ENCODE data around the gene ZBTB16. TPM values are rescaled to one million over a fixed set of nuclear protein-coding genes. Genes with fewer than 3 reads are reported as not detected.

The ZBTB16 gene
- total RNA-seq, 1 donor from 2014 or later = 11.9 TPM

- H3K27ac Mint-ChIP-seq = no peak overlapping the region
- peaks cover 38% of the 10 kb centered on the region for H3K4me1 Mint-ChIP-seq (ENCODE audit: unreplicated experiment)
- no peak for DNase-seq (ENCODE audit: extremely low spot score, unreplicated experiment)
These were observed 49.1 kb downstream of the ZBTB16 start for GRCh38 chr11:114108501-114109205.

GRCh38 chr11:114109206-114110090, 49.9 kb downstream of the ZBTB16 start:
- H3K27me3 Mint-ChIP-seq = peaks cover 79% of the 10 kb centered on the region
- TF ChIP-seq CTCF (conservative IDR thresholded peaks at IDR 0.05) = no peak
- H3K36me3 Mint-ChIP-seq = no peaks in the 10 kb centered on the region
- H3K9me3 Mint-ChIP-seq = no peaks in the 10 kb centered on the region
- no peak overlapping the region for H3K27ac Mint-ChIP-seq
- no peak overlapping the region for H3K4me3 Mint-ChIP-seq
- peaks cover 43% of the 10 kb centered on the region for H3K4me1 Mint-ChIP-seq (ENCODE audit: unreplicated experiment)
- DNase-seq (ENCODE audit: extremely low spot score, unreplicated experiment) = no peak

More at GRCh38 chr11:114108501-114109205, 49.1 kb downstream of the ZBTB16 start:
- Mint-ChIP-seq H3K4me3 (no peak overlapping the region), H3K9me3 (no peaks in the 10 kb centered on the region), H3K36me3 (no peaks in the 10 kb centered on the region), H3K27me3 (peaks cover 77% of the 10 kb centered on the region)
- no peak for TF ChIP-seq CTCF (conservative IDR thresholded peaks at IDR 0.05)

- Mint-ChIP-seq H3K36me3 (no peaks in the 10 kb centered on the region), H3K27me3 (peaks cover 81% of the 10 kb centered on the region), H3K4me1 (ENCODE audit: unreplicated experiment) (peaks cover 44% of the 10 kb centered on the region), H3K9me3 (no peaks in the 10 kb centered on the region), H3K4me3 (no peak overlapping the region), H3K27ac (no peak overlapping the region)
- TF ChIP-seq CTCF (conservative IDR thresholded peaks at IDR 0.05) = no peak
- DNase-seq (ENCODE audit: extremely low spot score, unreplicated experiment) = no peak
These were observed 50.6 kb downstream of the ZBTB16 start for GRCh38 chr11:114110123-114110522.

GRCh38 chr11:114110952-114111947, 51.7 kb downstream of the ZBTB16 start:
- H3K27me3 Mint-ChIP-seq = peaks cover 83% of the 10 kb centered on the region
- peaks cover 56% of the 10 kb centered on the region for H3K4me1 Mint-ChIP-seq (ENCODE audit: unreplicated experiment)
- no peak overlapping the region for H3K27ac Mint-ChIP-seq
- DNase-seq (ENCODE audit: extremely low spot score, unreplicated experiment) = no peak
- no peak overlapping the region for H3K4me3 Mint-ChIP-seq
- H3K36me3 Mint-ChIP-seq = no peaks in the 10 kb centered on the region
- no peak for TF ChIP-seq CTCF (conservative IDR thresholded peaks at IDR 0.05)
- H3K9me3 Mint-ChIP-seq = no peaks in the 10 kb centered on the region

GRCh38 chr11:114115451-114115928, 56.0 kb downstream of the ZBTB16 start:
- Mint-ChIP-seq H3K27me3 (peaks cover 84% of the 10 kb centered on the region), H3K27ac (peak overlapping the region; percentile 12), H3K4me3 (peak overlapping the region; percentile 51), H3K4me1 (ENCODE audit: unreplicated experiment) (peaks cover 50% of the 10 kb centered on the region), H3K36me3 (no peaks in the 10 kb centered on the region), H3K9me3 (peaks cover 4% of the 10 kb centered on the region)
- no peak for DNase-seq (ENCODE audit: extremely low spot score, unreplicated experiment)
- TF ChIP-seq CTCF (conservative IDR thresholded peaks at IDR 0.05) = peak; percentile 50

Measured in type B pancreatic cell (in vitro differentiated cells).